GF-D8 (cell line): ENCODE results near the gene TTC33.
A peak's percentile ranks its signal among the peaks of the same experiment; 100 is the strongest.
"Not testable (repeated sequence)": the region's sequence is repeated elsewhere in the genome, so short reads cannot be mapped to it uniquely, and the experiment has no call there.

Experiments
- DNase-seq: peaks from one replicate; lab custom pipeline; 2025; lab: John Stamatoyannopoulos, UW

The TTC33 gene

DNA sequence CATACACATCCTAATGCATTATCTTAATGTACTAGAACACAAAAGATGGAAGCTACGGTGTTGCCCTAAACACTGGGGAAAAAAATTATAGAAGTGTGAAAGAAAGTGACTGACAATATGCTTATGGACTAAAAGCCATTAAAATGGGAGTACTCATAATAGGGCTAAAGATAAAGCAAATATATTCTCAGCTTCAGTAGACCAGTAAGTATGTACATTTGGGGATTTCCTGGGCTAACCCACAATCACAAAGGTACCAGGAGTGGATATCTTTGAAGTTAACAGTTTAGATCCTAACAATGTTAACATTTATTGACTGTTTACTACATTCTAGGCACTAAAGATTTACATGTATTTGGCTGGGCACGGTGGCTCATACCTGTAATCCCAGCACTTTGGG is 39.2 kb downstream of the TTC33 start:
- DNase-seq, result no peak

DNA sequence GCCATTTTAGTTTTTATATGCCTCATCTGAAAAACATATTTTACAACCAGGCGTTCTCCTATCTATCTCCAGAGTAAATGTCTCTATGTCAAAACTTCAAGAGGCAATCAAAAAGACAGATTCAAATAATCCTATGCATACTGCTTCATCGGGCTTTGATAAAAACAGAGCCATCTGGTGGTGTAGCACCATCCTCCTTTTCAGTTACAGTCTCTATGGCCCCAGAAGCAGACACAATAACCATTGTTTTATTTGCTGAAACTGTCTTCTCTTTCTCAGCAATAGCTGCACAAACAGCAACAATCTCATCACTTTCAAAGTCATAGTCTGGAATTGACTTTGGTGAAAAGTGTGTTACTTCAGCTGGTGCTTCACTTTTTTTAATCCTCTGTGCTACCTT is 39.8 kb downstream of the TTC33 start:
- no peak for DNase-seq

DNA sequence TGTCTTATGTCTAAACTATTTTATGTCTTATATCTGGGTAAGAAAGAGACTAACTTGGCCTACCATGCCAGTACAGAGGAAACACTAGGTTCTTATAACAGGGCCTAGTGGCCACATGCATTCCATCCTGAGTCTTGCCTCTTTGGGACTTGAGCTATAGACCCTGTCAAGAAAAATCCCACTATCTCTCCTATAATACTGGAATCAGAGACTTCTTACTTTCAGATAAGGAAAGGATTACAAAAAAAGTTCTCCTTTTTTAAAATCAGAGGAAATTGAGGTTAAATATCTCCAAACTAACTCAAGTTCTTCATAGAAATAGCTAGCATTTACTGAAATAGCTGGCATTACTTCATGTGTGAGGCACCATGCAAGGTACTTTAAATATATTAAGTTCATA is 41.8 kb downstream of the TTC33 start:
- no peak for DNase-seq

DNA sequence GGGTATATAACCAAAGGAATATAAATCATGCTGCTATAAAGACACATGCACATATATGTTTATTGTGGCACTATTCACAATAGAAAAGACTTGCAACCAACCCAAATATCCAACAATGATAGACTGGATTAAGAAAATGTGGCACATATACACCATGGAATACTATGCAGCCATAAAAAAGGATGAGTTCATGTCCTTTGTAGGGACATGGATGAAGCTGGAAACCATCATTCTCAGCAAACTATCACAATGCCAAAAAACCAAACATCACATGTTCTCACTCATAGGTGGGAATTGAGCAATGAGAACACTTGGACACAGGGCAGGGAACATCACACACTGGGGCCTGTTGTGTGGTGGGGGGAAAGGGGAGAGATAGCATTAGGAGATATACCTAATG is 45.2 kb downstream of the TTC33 start:
- DNase-seq, result not testable (repeated sequence)

DNA sequence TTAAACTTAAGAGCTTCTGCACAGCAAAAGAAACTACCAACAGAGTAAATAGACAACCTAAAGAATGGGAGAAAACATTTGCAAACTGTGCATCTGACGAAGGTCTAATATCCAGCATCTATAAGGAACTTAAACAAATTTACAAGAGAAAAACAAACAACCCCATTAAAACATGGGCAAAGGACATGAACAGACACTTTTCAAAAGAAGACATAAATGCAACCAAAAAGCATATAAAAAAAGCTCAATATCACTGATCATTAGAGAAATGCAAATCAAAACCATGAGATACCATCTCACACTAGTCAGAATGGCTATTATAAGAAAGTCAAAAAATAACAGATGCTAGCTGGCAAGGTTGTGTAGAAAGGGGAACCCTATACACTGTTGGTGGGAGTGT is 50.3 kb downstream of the TTC33 start:
- DNase-seq, result not testable (repeated sequence)

DNA sequence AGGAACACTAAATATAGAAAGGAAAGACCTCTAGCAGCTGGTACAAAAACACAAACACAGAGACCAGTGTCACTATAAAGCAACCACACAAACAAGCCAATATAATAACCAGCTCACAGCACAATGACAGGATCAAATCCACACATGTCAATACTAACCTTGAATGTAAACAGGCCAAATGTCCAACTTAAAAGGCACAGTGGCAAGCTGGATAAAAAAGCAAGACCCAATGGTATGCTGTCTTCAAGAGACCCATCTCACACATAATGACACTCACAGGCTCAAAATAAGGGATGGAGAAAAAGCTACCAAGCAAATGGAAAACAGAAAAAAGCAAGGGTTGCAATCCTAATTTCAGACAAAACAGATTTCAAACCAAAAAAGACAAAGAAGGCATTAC is 53.7 kb downstream of the TTC33 start:
- not testable (repeated sequence) for DNase-seq

DNA sequence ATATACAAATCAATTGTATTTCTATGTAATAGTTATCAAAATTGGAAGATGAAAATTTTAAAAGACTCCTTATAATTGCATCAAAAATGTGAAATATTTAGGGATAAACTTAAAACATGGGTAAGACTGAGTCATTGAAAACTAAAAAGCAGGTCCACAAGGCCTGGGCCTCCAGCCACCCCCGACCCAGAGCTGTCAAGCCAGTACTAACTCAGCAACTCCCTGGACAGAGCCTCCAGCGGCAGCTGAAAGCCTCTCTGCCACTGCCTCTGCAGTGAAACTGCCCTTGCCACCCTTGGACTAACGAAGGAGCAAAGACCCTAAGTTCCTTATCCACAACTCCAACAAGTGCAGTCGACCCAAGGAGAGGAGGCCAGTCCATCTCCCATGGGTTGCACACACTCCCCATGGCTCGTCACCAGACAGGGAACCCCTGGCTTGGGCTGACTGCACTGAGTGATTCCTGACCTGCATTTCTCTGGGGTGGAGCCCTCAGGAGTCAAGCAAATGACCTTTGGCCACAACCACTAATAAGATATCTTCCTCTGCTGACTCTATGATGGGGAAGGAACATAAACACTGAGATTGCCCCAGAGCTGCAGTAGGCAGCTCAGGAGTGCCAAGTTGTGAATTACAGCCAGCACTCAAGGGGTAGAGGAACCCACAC is 55.5 kb downstream of the TTC33 start:
- no peak for DNase-seq

DNA sequence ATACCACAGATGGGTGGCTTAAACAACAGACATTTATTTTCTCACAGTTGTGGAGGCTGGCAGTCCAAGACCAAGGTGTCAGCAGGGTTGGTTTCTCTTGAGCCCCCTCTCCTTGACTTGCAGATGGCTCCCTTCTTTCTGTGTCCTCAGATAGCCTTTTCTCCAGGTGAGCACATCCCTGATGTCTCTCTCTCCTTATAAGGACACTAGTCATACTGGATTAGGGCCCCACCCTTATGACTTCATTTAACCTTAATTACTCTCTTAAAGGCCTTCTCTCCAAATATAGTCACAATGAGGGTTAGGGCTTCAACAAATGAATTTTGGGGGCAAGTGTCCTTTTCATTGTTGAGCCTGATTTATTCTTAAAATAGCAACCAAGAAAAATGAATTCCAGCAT is 61.3 kb downstream of the TTC33 start:
- no peak for DNase-seq

DNA sequence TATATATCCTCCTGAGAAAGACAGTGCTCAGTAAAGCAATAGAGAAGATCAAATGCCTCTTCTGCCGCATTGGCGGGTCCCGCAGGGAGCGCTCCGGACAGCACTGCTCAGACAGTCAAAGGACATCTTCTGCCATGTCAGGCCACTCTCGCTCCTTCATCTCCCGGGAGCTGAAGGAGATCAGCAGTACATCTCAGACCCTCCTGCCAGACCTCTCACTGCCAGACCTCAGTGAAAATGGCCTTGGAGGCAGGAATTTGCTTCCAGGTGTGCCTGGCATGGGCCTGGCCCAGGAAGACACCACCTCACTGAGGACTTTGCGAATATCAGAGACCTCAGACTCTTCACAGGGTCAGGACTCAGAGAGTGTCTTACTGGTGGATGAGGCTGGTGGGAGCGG is 63.9 kb downstream of the TTC33 start:
- no peak for DNase-seq

DNA sequence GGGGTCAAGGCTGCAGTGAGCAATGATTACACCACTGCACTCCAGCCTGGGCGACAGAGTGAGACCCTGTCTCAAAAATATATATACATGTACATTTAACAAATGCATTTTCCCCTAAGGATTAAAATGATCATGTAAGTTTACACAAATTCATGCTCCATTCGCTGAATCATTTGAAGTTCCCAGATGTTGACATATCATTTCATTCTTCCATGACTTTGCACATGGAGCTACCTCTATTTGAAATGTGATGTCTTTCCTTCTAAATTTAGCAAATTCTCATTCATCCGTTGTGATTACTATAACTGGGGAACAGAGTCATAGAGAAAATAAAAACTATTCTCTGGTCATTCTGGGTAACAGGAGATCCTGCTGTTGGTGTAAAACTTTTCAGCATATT is 65.5 kb downstream of the TTC33 start:
- no peak for DNase-seq

DNA sequence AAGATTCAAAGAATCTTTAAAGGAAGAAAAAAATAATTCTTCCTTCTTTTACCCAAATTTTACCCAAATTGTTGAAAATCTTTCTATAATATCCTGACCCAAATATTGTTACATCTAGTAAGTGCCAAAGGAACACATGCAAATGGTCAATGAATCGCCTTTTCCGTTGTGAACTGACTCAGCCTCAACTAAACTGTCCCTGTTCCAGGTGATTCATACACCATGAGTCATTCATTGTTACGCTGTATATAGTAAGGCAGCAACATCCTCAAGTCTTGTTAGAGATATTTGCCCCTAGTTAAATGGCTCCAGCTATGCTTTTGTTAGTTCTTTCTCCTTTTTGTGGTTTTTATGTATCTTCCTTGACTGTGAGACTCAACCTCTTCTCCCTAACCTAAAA is 66.3 kb downstream of the TTC33 start:
- DNase-seq, result no peak

DNA sequence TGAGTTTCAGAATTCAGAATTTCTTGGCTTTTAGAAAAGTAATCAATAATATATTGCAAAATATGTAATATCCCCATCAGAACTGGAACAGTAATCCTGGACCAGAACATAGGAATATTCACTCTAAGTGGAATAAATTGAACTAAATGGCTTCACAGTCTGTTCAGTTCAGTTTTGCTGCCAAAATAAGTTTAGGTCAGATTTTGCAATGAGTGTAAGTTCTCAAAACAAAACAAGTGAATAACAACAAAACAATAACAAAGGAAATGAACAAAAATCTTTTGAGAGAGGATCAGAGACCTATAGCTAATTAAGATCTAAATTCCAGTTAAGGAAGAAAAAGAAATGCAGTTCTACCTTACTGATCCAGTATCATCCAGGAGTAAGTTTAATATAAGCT is 66.8 kb downstream of the TTC33 start:
- no peak for DNase-seq

DNA sequence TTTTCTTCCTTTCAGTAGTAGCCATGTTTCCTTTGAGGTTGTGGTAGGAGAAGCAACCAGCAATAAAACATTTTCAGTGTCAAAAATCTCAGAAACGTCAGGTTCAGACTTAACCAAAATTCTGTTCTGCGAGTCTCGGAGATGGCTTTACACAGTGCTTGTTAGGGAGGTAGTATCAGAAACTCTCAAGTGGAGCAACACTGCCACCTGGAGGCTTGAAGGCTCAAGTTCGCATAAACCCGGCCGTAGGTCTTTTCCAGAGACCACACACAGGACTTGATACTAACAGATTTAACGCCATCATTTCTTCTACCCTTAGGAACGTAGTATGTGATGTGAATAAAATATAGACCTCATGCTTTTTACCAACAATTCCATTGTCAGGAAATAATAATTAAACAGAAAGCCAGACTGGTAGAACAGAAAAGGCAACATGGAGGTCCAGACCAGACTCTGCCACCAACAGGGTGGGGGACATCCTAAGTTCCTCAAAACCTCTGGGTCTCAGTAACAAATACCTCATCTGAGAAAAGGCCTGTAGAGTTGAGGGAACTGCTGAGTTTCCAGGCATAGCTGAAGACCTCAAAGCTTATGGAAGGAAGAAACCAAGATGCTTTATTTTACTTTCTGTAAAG is 67.5 kb downstream of the TTC33 start:
- DNase-seq, result peak; percentile 4

DNA sequence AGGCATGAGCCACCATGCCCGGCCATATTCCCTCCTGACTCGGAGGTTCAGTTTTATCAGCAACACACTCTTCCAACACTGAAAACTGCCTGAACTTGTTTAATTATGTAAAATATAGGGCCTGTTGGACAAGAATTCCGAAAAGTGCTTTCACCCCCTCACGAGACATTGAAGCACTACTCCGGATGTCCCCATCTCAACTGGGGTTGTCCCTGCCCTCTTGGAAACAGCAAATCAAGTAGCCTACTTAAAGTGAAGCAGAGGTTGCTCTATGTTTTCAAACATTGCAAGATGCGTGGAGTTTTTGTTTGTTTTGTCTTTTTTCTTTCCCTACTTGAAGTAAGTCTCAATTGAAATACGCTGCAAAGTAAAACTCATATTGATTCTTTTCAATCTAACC is 68.4 kb downstream of the TTC33 start:
- DNase-seq, result no peak

DNA sequence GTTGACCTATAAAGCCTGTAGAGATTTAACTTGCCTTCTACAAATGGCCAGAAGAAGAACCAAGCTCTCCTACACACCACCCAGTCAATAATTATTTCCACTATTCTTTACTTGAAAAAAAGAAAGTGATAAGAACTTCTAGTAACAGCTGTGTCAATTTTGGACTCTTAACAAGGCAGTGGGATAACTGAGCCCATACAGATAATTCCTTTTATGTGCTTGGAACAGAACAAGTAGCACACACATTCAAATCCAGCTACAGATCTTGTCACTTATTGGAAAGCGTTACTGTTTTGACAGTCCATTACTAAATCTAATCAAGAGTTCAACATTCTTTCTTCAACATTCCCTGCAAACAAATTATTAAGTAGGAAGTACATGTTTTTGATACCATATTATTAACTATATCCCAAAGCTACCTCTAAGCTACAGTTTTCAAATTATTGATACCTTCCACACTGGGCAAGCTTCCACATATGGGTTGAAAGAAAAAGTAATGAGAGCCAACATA is 69.7 kb downstream of the TTC33 start:
- no peak for DNase-seq

DNA sequence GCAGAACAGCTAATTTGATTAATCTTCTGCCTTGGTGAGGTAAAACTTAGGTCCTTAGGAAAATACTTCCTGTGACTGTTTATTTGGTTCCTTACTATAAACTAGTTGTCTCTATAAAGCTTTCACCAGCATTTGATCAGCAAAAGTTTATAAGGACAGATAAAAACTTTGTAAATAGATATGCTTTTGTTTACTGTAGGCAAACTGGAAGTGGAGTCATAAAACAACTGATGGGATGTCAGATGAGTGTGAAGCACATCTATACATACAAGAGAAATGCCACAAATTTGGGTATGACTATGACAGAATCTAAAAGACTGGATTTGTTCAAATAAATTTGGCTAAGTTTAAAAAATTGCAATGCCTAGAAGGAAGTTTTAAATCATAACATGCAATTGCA is 70.6 kb downstream of the TTC33 start:
- DNase-seq, result no peak

DNA sequence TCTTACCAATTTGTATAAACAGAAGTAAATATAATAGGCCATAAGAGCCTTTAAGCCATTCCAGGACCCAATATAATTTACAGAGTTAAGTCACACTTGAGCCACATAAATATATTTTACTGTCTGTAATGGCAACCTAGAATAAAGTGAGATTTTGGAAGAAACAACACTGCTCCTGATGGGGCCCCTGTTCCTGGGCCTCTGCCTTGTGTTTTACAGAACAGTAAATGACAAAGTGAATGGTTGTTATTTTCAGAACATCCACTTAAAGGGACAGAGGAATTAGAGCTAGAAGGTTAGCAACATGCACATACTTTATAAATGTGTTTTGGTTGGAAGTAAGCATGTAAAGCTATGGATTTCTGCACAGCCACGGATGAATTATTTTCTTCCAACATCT is 72.5 kb downstream of the TTC33 start:
- DNase-seq, result no peak

DNA sequence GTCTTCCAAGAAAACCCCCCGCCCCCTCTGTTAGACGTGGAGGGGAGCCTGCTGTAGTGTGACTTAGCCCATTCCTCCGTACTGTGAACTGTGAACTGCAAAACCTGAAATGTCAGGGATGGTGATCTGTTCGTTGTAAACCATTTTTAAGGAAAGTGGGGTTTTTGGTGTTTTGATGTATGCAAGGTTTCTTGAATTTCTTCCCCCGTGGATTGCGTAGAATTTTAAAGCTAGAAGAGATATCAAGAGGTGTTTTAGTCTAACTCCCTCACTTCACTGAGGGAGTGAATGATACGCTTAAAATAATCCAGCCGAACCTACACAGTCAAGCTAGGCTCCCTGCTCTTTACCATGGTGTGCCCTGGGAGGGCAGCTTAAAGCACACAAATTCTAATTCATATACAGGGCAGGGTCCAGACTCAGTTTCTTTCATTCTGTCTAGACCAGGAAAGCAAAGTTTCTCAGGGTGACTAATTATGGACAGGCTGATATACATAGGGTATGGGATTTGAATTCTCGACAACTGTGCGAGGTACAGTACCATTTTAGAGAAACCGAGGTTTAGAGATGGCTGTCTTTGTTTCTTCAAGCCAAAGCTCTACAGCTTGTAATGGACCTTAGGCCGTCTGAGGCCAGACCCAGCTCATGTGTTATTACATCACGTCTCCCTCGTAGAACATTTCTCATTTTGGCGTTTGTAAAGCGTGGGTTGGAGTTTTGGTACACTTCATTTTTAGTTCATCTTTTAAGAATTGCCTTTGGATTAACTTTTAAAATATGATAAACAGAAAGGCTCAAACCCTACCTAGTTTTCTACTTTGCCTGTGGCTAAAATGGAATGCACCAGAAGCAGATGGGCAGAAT is 73.4 kb downstream of the TTC33 start:
- DNase-seq, result no peak

DNA sequence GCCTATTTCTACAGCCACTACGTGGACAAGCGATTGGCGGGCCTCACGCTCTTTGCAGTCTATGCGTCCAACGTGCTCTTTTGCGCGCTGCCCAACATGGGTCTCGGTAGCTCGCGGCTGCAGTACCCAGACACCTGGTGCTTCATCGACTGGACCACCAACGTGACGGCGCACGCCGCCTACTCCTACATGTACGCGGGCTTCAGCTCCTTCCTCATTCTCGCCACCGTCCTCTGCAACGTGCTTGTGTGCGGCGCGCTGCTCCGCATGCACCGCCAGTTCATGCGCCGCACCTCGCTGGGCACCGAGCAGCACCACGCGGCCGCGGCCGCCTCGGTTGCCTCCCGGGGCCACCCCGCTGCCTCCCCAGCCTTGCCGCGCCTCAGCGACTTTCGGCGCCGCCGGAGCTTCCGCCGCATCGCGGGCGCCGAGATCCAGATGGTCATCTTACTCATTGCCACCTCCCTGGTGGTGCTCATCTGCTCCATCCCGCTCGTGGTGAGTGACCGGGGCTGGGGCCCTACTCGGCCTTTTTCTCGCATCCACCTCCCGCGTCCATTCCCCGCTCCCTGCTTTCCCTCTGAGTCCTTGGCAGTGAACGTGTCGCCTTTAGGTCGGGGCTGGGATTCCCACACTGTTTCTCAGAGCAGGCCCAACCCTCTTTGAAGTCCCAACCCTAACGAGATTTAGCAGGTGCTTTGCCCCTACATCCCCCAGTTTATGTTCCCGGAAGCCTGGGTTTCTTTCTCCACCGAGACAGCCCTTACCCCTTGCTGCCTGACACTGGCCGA is 74.2 kb downstream of the TTC33 start:
- DNase-seq, result no peak

DNA sequence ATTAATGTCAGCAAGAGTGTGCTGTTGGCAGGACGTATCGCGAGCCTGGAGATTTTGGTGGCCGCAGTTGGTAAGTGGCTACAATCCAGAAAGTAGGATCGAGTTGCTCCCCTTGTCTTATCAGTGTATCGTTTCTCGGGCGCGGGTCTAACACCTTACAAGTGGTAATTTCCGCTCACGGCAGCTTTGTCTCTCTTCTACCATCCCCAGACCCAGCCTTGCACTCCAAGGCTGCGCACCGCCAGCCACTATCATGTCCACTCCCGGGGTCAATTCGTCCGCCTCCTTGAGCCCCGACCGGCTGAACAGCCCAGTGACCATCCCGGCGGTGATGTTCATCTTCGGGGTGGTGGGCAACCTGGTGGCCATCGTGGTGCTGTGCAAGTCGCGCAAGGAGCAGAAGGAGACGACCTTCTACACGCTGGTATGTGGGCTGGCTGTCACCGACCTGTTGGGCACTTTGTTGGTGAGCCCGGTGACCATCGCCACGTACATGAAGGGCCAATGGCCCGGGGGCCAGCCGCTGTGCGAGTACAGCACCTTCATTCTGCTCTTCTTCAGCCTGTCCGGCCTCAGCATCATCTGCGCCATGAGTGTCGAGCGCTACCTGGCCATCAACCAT is 74.9 kb downstream of the TTC33 start:
- DNase-seq, result no peak

DNA sequence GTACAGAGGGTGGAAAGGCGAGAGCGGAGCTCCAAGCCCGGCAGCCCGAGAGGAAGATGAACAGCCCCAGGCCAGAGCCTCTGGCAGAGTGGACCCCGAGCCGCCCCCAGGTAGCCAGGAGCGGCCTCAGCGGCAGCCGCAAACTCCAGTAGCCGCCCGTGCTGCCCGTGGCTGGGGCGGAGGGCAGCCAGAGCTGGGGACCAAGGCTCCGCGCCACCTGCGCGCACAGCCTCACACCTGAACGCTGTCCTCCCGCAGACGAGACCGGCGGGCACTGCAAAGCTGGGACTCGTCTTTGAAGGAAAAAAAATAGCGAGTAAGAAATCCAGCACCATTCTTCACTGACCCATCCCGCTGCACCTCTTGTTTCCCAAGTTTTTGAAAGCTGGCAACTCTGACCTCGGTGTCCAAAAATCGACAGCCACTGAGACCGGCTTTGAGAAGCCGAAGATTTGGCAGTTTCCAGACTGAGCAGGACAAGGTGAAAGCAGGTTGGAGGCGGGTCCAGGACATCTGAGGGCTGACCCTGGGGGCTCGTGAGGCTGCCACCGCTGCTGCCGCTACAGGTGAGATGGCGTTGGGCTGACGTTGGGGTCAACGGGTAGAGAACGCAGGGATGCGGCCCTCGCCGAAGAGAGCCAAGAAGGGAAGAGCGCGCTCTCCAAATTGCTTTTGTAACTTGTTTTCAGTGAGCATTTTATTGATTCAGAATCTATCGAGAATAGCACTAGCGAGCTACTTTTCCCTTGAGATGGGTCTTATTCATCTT is 75.7 kb downstream of the TTC33 start, which contains the start of gene PTGER4:
TSS of gene PTGER4 (plus strand) at position 3 of the 769 bp plus-strand sequence. CDS start 1,079 bp downstream, outside the sequence.
- no peak for DNase-seq
